Liver (tissue), 9 donors: Measurements from ENCODE around the gene MBD6. TPM values are rescaled to one million over a fixed set of nuclear protein-coding genes. Genes with fewer than 3 reads are reported as not detected.
A peak's percentile ranks its signal among the peaks of the same experiment; 100 is the strongest.

ENCODE experiments used
- DNase-seq: peaks from one replicate; pipeline ENCODE4 v3.0.0-alpha.2; 2017; ENCODE audit warnings: low spot score
- H3K27ac ChIP-seq, 2 donors: one replicate each; pipeline ENCODE4 v1.7.0; 2013; ENCODE audit warnings: inconsistent platforms in 2 of 2, low read length in 2 of 2, control low read depth in 1 of 2, low read depth in 1 of 2, mild to moderate bottlenecking in 1 of 2
- H3K27me3 ChIP-seq, 4 donors: one replicate each; pipeline versions ENCODE4 v1.6.1 to v1.7.0; 2013; ENCODE audit warnings: low read length in 3 of 4, inconsistent platforms in 1 of 4, mild to moderate bottlenecking in 1 of 4, moderate library complexity in 1 of 4; ENCODE audit not compliant: control insufficient read depth in 4 of 4, insufficient read depth in 4 of 4
- H3K36me3 ChIP-seq, 4 donors: one replicate each; pipeline versions ENCODE4 v1.6.1 to v1.7.0; 2013; ENCODE audit warnings: low read length in 3 of 4, mild to moderate bottlenecking in 3 of 4, low read depth in 1 of 4, moderate library complexity in 1 of 4; ENCODE audit not compliant: control insufficient read depth in 4 of 4, insufficient read depth in 3 of 4
- H3K4me1 ChIP-seq, 4 donors: one replicate each; pipeline versions ENCODE4 v1.6.1 to v1.7.0; 2013; ENCODE audit warnings: low read length in 3 of 4, mild to moderate bottlenecking in 3 of 4, moderate library complexity in 1 of 4; ENCODE audit not compliant: control insufficient read depth in 4 of 4, insufficient read depth in 4 of 4
- H3K4me3 ChIP-seq, 3 donors: one replicate each; pipeline versions ENCODE4 v1.6.1 to v1.7.0; 2013; ENCODE audit warnings: low read length in 3 of 3, control low read depth in 1 of 3, low read depth in 1 of 3, mild to moderate bottlenecking in 1 of 3
- H3K9ac ChIP-seq, 2 donors: one replicate each; pipeline ENCODE4 v1.7.0; 2013; ENCODE audit warnings: low read length in 2 of 2, mild to moderate bottlenecking in 2 of 2, moderate library complexity in 2 of 2, control low read depth in 1 of 2, low read depth in 1 of 2
- H3K9me3 ChIP-seq, 4 donors: one replicate each; pipeline versions ENCODE4 v1.6.1 to v1.7.0; 2013; ENCODE audit warnings: low read length in 3 of 4; ENCODE audit not compliant: control insufficient read depth in 4 of 4
- EGR1 ChIP-seq, 2 donors: IDR thresholded peaks; 2 replicates each; pipeline ENCODE4 v1.6.1; 2016 to 2018; ENCODE audit warnings: antibody characterized with exemption in 2 of 2, low read depth in 2 of 2
- FOXA1 ChIP-seq: IDR thresholded peaks from 2 replicates; pipeline ENCODE4 v1.6.1; 2016; ENCODE audit warnings: antibody characterized with exemption
- FOXA2 ChIP-seq: IDR thresholded peaks from 2 replicates; pipeline ENCODE4 v1.6.1; 2016; ENCODE audit warnings: antibody characterized with exemption
- GABPA ChIP-seq, 2 donors: IDR thresholded peaks in 1 of 2; conservative IDR thresholded peaks in 1 of 2; 2 replicates each; pipeline ENCODE4 v1.6.1; 2016; ENCODE audit warnings: antibody characterized with exemption in 2 of 2, mild to moderate bottlenecking in 1 of 2, moderate library complexity in 1 of 2
- HNF4A ChIP-seq, 2 donors: conservative IDR thresholded peaks; 2 replicates each; pipeline ENCODE4 v1.6.1; 2016; ENCODE audit warnings: antibody characterized with exemption in 2 of 2, mild to moderate bottlenecking in 2 of 2
- HNF4G ChIP-seq: IDR thresholded peaks from 2 replicates; pipeline ENCODE4 v1.6.1; 2016; ENCODE audit warnings: antibody characterized with exemption
- JUND ChIP-seq, 2 donors: IDR thresholded peaks; 2 replicates each; pipeline ENCODE4 v1.6.1; 2016; ENCODE audit warnings: antibody characterized with exemption in 2 of 2
- NR2F2 ChIP-seq: IDR thresholded peaks from 2 replicates; pipeline ENCODE4 v1.6.1; 2016; ENCODE audit warnings: antibody characterized with exemption
- RAD21 ChIP-seq, 2 donors: IDR thresholded peaks; 2 replicates each; pipeline ENCODE4 v1.6.1; 2016; ENCODE audit warnings: antibody characterized with exemption in 2 of 2, mild to moderate bottlenecking in 2 of 2
- RXRA ChIP-seq, 2 donors: IDR thresholded peaks; 2 replicates each; pipeline ENCODE4 v1.6.1; 2017 to 2018; ENCODE audit warnings: antibody characterized with exemption in 2 of 2, mild to moderate bottlenecking in 1 of 2
- SP1 ChIP-seq: IDR thresholded peaks from 2 replicates; pipeline ENCODE4 v1.6.1; 2018; ENCODE audit warnings: antibody characterized with exemption, mild to moderate bottlenecking
- TAF1 ChIP-seq: conservative IDR thresholded peaks from 2 replicates; pipeline ENCODE4 v1.6.1; 2016; ENCODE audit warnings: antibody characterized with exemption, mild to moderate bottlenecking
- YY1 ChIP-seq: IDR thresholded peaks from 2 replicates; pipeline ENCODE4 v1.6.1; 2016; ENCODE audit warnings: antibody characterized with exemption, mild to moderate bottlenecking
- WGBS: extraction: QIAGEN DNeasy Blood & Tissue Kit; methylation state at CpG from one replicate; pipeline ENCODE4 v1.1.7; 2013; 5-methylcytosine and 5-hydroxymethylcytosine counted together
- polyA plus RNA-seq, 2 donors: library from polyadenylated mRNA; stranded (reverse) in 1 of 2; unstranded in 1 of 2; fragments of 200-250 nt in 1 of 2; fragments of >200 nt in 1 of 2; fragmentation: Nextera tagmentation in 1 of 2; extraction: Ambion mirVana in 1 of 2; gene quantifications; one replicate each; pipeline versions ENCODE4 v1.2.1 to v1.2.3, GENCODE V29; 2013 to 2015
- total RNA-seq, 2 donors: library from RNA; depleted of rRNA; stranded (reverse); fragments of >200 nt; gene quantifications; one replicate each; pipeline ENCODE4 v1.2.3, GENCODE V29; 2014
- TF ChIP-seq, protein P1 (sequence below): IDR thresholded peaks from 2 replicates; pipeline ENCODE4 v1.6.1; 2016; ENCODE audit warnings: antibody characterized with exemption
- TF ChIP-seq, protein P2 (sequence below): IDR thresholded peaks from 2 replicates; pipeline ENCODE4 v1.6.1; 2016; ENCODE audit warnings: antibody characterized with exemption, mild to moderate bottlenecking
- TF ChIP-seq, protein P3 (sequence below): IDR thresholded peaks from 2 replicates; pipeline ENCODE4 v1.6.1; 2016; ENCODE audit warnings: antibody characterized with exemption
- TF ChIP-seq, protein P4 (sequence below): fragments of 150-350 bp; IDR thresholded peaks from 2 replicates; pipeline ENCODE4 v1.5.1; 2017; ENCODE audit warnings: improper control_type of control experiment, low read depth, low read length; ENCODE audit not compliant: missing input control
- TF ChIP-seq, protein P5 (sequence below): IDR thresholded peaks from 2 replicates; pipeline ENCODE4 v1.6.1; 2016; ENCODE audit warnings: antibody characterized with exemption
- donor health status: healthy.
- donor health status: healthy.
- donor health status: healthy.
- donor health status: healthy.
- donor health status: healthy.

MBD6 gene
- total and polyA plus RNA-seq, 4 donors: 9.9 to 20.2 (median 14.9) TPM

DNA sequence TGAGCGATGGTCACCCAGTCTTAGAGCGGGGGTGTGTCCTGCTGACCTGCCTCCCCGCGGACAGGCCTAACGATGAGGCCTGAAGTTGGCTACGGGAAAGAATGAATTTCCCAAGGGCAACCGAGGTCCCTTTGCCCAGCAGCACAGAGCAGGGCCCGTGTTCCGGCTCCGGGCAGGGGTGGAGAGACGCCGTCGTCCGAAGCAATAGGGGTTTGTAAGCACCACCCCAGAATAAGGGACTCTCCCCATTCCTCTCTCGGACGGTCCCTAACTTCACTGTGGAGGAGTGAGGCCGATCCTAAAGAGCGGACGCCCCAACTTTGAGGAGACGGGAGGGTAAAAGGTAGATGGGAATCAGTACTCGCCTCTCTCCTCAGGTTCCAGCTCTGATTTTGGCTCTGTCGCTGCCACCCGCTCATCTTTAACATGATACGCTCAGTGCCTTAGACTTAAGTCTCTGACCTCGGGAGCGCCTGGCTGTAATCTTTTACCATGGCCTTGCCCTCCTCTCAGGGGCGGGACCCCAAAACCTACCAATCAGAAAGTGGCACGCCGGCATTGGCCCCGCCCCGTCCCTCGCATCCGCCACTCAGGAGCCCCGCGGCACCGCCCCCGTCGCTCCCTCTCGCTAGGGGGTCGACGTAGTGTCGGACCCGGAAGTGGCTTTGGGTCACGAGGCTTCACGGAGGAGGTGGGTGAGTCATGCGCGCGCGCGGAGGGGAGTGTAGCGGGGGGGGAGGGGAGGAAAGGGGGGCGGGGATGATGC, 2.4 kb upstream of the MBD6 start, which contains the start of gene DDIT3:
TSS of gene DDIT3 (minus strand) at position 462 of the 766 bp plus-strand sequence. CDS start 3,108 bp downstream, outside the sequence.
- under 1% methylated on average over 52 of the region's 52 CpGs for WGBS
- peak within 1 kb of the TSS; percentile 80 to 92 for H3K9ac ChIP-seq
- no peaks in the 10 kb centered on the region for H3K27me3 ChIP-seq
- H3K4me3 ChIP-seq: peak within 1 kb of the TSS; percentile 88 to 98 (median 97)
- TF ChIP-seq, protein P1, sequence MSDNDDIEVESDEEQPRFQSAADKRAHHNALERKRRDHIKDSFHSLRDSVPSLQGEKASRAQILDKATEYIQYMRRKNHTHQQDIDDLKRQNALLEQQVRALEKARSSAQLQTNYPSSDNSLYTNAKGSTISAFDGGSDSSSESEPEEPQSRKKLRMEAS: no peak
- TF ChIP-seq HNF4A (conservative IDR thresholded peaks at IDR 0.05) (peak; percentile 47 to 78), FOXA1 (no peak), HNF4G (peak; percentile 52), FOXA2 (no peak), JUND (IDR thresholded peaks at IDR 0.05) (peak; percentile 85 to 92), NR2F2 (peak; percentile 89), SP1 (peak; percentile 86), YY1 (peak; percentile 47), TAF1 (peak; percentile 99), GABPA (IDR thresholded peaks at IDR 0.05 in 1 of 2, conservative IDR thresholded peaks at IDR 0.05 in 1 of 2) (peak in 1 of 2 donors; percentile 81), EGR1 (IDR thresholded peaks at IDR 0.05; ENCODE audit: low read depth in 2 of 2) (peak; percentile 62 to 87), RAD21 (IDR thresholded peaks at IDR 0.05) (peak; percentile 14 to 25), RXRA (IDR thresholded peaks at IDR 0.05) (peak; percentile 47 to 54)
- TF ChIP-seq, protein P2, sequence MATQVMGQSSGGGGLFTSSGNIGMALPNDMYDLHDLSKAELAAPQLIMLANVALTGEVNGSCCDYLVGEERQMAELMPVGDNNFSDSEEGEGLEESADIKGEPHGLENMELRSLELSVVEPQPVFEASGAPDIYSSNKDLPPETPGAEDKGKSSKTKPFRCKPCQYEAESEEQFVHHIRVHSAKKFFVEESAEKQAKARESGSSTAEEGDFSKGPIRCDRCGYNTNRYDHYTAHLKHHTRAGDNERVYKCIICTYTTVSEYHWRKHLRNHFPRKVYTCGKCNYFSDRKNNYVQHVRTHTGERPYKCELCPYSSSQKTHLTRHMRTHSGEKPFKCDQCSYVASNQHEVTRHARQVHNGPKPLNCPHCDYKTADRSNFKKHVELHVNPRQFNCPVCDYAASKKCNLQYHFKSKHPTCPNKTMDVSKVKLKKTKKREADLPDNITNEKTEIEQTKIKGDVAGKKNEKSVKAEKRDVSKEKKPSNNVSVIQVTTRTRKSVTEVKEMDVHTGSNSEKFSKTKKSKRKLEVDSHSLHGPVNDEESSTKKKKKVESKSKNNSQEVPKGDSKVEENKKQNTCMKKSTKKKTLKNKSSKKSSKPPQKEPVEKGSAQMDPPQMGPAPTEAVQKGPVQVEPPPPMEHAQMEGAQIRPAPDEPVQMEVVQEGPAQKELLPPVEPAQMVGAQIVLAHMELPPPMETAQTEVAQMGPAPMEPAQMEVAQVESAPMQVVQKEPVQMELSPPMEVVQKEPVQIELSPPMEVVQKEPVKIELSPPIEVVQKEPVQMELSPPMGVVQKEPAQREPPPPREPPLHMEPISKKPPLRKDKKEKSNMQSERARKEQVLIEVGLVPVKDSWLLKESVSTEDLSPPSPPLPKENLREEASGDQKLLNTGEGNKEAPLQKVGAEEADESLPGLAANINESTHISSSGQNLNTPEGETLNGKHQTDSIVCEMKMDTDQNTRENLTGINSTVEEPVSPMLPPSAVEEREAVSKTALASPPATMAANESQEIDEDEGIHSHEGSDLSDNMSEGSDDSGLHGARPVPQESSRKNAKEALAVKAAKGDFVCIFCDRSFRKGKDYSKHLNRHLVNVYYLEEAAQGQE: peak; percentile 95
- TF ChIP-seq, protein P3, sequence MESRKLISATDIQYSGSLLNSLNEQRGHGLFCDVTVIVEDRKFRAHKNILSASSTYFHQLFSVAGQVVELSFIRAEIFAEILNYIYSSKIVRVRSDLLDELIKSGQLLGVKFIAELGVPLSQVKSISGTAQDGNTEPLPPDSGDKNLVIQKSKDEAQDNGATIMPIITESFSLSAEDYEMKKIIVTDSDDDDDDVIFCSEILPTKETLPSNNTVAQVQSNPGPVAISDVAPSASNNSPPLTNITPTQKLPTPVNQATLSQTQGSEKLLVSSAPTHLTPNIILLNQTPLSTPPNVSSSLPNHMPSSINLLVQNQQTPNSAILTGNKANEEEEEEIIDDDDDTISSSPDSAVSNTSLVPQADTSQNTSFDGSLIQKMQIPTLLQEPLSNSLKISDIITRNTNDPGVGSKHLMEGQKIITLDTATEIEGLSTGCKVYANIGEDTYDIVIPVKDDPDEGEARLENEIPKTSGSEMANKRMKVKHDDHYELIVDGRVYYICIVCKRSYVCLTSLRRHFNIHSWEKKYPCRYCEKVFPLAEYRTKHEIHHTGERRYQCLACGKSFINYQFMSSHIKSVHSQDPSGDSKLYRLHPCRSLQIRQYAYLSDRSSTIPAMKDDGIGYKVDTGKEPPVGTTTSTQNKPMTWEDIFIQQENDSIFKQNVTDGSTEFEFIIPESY: peak; percentile 32
- TF ChIP-seq, protein P4, sequence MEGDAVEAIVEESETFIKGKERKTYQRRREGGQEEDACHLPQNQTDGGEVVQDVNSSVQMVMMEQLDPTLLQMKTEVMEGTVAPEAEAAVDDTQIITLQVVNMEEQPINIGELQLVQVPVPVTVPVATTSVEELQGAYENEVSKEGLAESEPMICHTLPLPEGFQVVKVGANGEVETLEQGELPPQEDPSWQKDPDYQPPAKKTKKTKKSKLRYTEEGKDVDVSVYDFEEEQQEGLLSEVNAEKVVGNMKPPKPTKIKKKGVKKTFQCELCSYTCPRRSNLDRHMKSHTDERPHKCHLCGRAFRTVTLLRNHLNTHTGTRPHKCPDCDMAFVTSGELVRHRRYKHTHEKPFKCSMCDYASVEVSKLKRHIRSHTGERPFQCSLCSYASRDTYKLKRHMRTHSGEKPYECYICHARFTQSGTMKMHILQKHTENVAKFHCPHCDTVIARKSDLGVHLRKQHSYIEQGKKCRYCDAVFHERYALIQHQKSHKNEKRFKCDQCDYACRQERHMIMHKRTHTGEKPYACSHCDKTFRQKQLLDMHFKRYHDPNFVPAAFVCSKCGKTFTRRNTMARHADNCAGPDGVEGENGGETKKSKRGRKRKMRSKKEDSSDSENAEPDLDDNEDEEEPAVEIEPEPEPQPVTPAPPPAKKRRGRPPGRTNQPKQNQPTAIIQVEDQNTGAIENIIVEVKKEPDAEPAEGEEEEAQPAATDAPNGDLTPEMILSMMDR: no peak
- TF ChIP-seq, protein P5, sequence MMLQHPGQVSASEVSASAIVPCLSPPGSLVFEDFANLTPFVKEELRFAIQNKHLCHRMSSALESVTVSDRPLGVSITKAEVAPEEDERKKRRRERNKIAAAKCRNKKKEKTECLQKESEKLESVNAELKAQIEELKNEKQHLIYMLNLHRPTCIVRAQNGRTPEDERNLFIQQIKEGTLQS: peak; percentile 73
- peak; percentile 98 for DNase-seq
- H3K4me1 ChIP-seq: peaks cover 10 to 58% (median 37%) of the 10 kb centered on the region in 4 donors
- peaks cover 3 to 32% (median 24%) of the 10 kb centered on the region in 4 donors for H3K36me3 ChIP-seq
- no peaks in the 10 kb centered on the region for H3K9me3 ChIP-seq
- peak within 1 kb of the TSS; percentile 95 for H3K27ac ChIP-seq
